ENCODE data around the gene PHLPP1.

PHLPP1 gene

GRCh38 chr18:62757399-62758010 lies 42.2 kb downstream of the PHLPP1 start:
- H3K4me3 ChIP-seq (ENCODE audit: low read depth, low read length): no peak overlapping the region
- no peak for TF ChIP-seq CTCF (IDR thresholded peaks at IDR 0.05; ENCODE audit: low read depth, low read length)

GRCh38 chr18:62758591-62758990 lies 43.2 kb downstream of the PHLPP1 start:
- TF ChIP-seq CTCF (IDR thresholded peaks at IDR 0.05; ENCODE audit: low read depth, low read length): no peak
- no peak overlapping the region for H3K4me3 ChIP-seq (ENCODE audit: low read depth, low read length)

- no peak for TF ChIP-seq CTCF (IDR thresholded peaks at IDR 0.05; ENCODE audit: low read depth, low read length)
- no peak overlapping the region for H3K4me3 ChIP-seq (ENCODE audit: low read depth, low read length)
Measured at GRCh38 chr18:62759704-62760402, 44.5 kb downstream of the PHLPP1 start.

- H3K4me3 ChIP-seq (ENCODE audit: low read depth, low read length): no peak overlapping the region
- TF ChIP-seq CTCF (IDR thresholded peaks at IDR 0.05; ENCODE audit: low read depth, low read length): no peak
Measured at GRCh38 chr18:62760403-62760734, 45.0 kb downstream of the PHLPP1 start.

- TF ChIP-seq CTCF (IDR thresholded peaks at IDR 0.05; ENCODE audit: low read depth, low read length): no peak
- no peak overlapping the region for H3K4me3 ChIP-seq (ENCODE audit: low read depth, low read length)
Measured at GRCh38 chr18:62763101-62763521, 47.8 kb downstream of the PHLPP1 start.

GRCh38 chr18:62766266-62766665 lies 50.9 kb downstream of the PHLPP1 start:
- TF ChIP-seq CTCF (IDR thresholded peaks at IDR 0.05; ENCODE audit: low read depth, low read length): no peak
- H3K4me3 ChIP-seq (ENCODE audit: low read depth, low read length): no peak overlapping the region

GRCh38 chr18:62767321-62767720 lies 52.0 kb downstream of the PHLPP1 start:
- no peak overlapping the region for H3K4me3 ChIP-seq (ENCODE audit: low read depth, low read length)
- TF ChIP-seq CTCF (IDR thresholded peaks at IDR 0.05; ENCODE audit: low read depth, low read length): no peak

All from WI38 (cell line).